Measurements from ENCODE around the gene POLD2.

POLD2 gene

DNA sequence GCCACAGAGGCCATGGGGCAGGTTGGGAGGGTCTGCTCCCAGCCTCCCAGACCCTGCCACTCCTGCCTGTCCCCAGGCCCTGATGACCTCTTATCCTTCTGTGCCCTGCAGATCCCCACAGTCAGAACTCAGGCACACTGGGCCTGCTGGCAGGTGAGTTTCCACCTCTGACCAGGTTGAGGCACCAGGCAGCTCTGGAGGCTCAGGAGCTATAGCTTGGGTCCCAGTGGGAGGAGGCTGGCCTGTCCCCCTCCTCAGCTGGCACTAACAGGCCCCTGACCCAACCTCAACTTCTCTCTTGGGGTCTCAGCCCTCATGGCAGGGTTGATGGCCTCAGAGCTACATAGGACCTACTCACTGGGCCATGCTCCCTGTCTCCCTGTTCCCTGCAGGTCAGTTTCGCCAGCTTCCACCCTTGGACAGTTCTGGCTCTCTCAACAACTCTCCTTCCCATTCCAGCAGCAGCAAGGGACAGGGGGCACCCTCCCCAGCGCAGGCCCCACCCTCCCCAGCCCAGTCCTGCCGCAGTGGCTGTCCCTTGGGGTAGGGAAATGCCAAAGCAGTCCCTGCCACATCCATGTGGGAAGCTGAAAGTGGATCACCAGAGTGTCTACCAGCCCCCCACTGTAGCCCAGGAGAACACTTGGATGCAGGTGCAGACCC lies 21.9 kb downstream of the POLD2 start:
- no peak overlapping the region for H3K27ac ChIP-seq (ENCODE audit: low read length)
- no peaks in the 10 kb centered on the region for H3K9me3 ChIP-seq (ENCODE audit: control insufficient read depth, low read depth, low read length)
- peaks cover 4% of the 10 kb centered on the region for H3K4me1 ChIP-seq (ENCODE audit: control insufficient read depth, low read depth, low read length)
- H3K9ac ChIP-seq (ENCODE audit: low read length): no peak overlapping the region
- H3K36me3 ChIP-seq (ENCODE audit: control insufficient read depth, low read depth, low read length): no peaks in the 10 kb centered on the region
- H3K27me3 ChIP-seq (ENCODE audit: control insufficient read depth, insufficient read depth, low read length): peaks cover 24% of the 10 kb centered on the region
- no peak overlapping the region for H3K4me3 ChIP-seq (ENCODE audit: low read length)

DNA sequence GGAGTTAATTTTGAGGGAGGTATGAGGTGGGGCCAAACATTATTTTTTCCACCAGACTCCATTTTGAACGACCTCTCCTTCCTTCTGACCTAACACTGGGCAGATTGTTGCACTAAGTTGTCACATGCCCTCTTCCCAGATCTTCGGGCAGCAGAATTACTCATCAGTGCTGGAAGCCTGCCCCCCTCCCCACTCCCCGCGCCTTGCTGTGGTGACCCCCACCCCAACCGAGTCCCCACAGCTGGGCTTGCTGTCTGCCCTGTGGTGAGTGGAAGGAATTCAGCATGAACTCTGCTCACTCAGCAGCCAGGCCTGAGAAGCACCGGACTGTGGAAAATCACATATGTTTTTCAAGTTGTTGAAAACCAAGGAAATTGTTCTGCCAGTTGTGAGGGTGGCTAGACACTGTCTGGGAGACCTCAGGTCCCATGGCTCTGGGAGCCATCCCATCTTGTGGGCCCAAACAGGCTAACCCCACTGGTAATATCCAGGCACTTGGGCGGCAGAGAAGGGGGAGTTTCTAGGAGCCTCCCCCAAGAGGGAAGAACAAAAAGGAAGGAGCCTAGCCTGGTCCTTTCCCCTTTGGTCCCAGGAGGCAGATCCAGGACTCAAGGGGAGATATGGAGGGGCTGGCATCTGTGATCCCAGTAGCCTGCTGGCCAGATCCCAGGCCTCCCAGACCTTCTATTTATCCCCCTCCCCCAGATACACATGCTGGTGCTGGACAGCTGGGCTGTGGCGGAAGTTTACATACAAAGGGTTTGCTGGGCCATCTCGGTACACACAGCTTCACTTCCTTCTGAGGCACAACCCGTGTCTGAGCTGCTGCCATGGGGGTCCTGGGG lies 22.7 kb downstream of the POLD2 start:
- no peak overlapping the region for H3K9ac ChIP-seq (ENCODE audit: low read length)
- H3K9me3 ChIP-seq (ENCODE audit: control insufficient read depth, low read depth, low read length): no peaks in the 10 kb centered on the region
- H3K4me3 ChIP-seq (ENCODE audit: low read length): no peak overlapping the region
- no peak overlapping the region for H3K27ac ChIP-seq (ENCODE audit: low read length)
- peaks cover 20% of the 10 kb centered on the region for H3K27me3 ChIP-seq (ENCODE audit: control insufficient read depth, insufficient read depth, low read length)
- no peaks in the 10 kb centered on the region for H3K36me3 ChIP-seq (ENCODE audit: control insufficient read depth, low read depth, low read length)
- H3K4me1 ChIP-seq (ENCODE audit: control insufficient read depth, low read depth, low read length): peaks cover 4% of the 10 kb centered on the region

DNA sequence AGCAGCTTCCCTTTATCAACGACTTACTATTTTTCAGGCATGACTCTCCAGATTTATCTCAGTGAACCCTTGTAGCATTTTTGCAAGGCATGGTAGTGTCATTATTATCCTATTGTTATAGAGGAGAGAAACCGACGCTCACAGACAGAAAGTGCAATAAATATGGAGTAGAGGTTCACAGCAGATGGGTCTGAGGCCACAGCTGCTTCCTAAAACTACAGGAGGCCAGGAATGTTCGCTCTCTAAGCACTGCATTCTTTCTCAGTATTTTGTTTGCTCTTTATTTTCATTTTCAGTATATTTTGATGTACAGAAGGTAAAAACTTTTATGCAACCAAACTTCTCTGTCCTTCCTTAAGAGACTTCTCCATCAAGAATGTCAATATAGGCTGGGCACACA lies 23.7 kb downstream of the POLD2 start:
- Histone ChIP-seq H3K4me3 (ENCODE audit: low read length) (no peak overlapping the region), H3K27ac (ENCODE audit: low read length) (no peak overlapping the region), H3K27me3 (ENCODE audit: control insufficient read depth, insufficient read depth, low read length) (peaks cover 10% of the 10 kb centered on the region), H3K36me3 (ENCODE audit: control insufficient read depth, low read depth, low read length) (no peaks in the 10 kb centered on the region), H3K9me3 (ENCODE audit: control insufficient read depth, low read depth, low read length) (no peaks in the 10 kb centered on the region), H3K4me1 (ENCODE audit: control insufficient read depth, low read depth, low read length) (peaks cover 4% of the 10 kb centered on the region), H3K9ac (ENCODE audit: low read length) (no peak overlapping the region)

DNA sequence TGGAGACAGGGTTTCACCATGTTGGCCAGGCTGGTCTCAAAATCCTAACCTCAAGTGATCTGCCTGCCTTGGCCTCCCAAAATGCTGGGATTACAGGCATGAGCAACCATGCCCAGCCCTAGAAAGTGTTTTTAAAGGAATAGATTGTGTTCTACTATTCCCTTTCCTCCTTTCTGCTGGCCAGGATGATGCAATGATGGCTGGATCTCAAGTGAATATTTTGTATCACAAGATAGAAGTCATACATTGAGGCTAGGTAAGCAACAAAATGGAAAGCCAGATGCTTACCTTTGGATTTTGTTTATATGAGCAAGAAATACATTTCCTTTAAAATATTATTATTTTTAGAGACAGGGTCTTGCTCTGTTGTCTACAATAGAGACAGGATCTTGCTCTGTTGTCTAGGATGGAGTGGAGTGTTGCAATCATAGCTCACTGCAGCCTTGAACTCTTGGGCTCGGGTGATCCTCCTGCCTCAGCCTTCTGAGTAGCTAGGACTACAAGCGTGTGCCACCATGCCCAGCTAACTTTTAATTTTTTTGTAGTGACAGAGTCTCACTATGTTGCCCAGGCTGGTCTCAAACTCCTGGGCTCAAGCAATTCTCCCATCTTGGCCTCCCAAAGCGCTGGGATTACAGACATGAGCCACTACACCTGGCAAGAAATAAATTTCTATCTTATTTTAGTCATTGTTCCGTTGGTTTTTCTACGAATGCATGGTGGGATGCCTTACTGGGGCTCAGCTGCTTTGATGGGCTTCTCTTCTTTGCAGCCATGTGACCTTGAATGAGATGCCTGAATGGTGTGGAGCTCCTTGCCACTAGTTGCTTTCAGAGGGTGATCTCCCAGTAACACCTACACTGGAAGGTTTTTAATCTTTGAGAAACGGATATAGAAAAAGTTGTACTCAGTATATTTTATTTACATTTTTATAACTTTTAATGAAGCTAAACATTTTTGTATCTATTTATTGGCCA lies 25.0 kb downstream of the POLD2 start:
- no peak overlapping the region for H3K9ac ChIP-seq (ENCODE audit: low read length)
- H3K27ac ChIP-seq (ENCODE audit: low read length): no peak overlapping the region
- H3K4me1 ChIP-seq (ENCODE audit: control insufficient read depth, low read depth, low read length): peaks cover under 1% of the 10 kb centered on the region
- H3K36me3 ChIP-seq (ENCODE audit: control insufficient read depth, low read depth, low read length): no peaks in the 10 kb centered on the region
- peaks cover 5% of the 10 kb centered on the region for H3K27me3 ChIP-seq (ENCODE audit: control insufficient read depth, insufficient read depth, low read length)
- no peak overlapping the region for H3K4me3 ChIP-seq (ENCODE audit: low read length)
- no peaks in the 10 kb centered on the region for H3K9me3 ChIP-seq (ENCODE audit: control insufficient read depth, low read depth, low read length)

DNA sequence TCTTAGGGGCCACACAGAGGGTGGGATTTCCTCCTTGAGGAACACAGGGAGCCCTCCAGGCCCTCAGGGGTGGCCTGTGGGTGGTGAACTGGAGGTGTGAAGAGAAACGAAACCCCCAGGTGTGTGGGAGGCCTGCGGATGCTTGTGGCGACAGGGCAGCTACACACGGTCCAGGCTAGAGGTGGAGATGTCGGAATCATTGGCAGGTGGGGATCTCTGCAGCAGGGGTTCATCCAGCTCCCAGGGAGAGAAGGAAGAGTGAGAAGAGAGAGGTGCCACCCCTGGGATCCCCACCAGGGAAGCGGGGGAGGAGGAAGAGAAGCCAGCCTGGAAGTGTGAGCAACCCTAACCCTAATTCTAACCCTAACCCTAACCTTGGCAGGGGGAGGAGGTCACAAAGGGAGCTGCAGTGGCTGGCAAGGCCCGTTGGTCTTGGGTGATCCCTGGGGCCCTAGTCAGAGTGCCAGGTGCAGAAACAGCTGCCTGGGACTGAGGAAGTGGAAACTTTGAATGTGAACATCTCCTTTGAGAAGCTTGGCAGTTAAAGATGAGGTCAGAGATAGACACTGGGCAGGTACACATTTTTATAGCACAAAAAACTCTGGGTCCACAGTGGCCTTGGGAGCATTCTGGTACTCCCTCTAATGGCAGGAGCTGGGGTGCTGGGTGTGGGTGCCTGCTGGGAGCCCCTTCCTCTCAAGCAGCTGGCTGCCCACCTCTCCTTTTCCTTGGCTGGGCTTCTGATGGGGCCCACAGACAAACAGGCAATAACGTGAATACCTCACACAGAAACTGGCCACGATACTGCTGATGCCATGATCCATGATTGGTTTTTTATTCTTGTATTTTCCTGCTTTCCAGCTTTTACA lies 26.1 kb downstream of the POLD2 start:
- Histone ChIP-seq H3K36me3 (ENCODE audit: control insufficient read depth, low read depth, low read length) (no peaks in the 10 kb centered on the region), H3K9me3 (ENCODE audit: control insufficient read depth, low read depth, low read length) (no peaks in the 10 kb centered on the region), H3K4me1 (ENCODE audit: control insufficient read depth, low read depth, low read length) (peaks cover 3% of the 10 kb centered on the region), H3K27me3 (ENCODE audit: control insufficient read depth, insufficient read depth, low read length) (no peaks in the 10 kb centered on the region), H3K9ac (ENCODE audit: low read length) (no peak overlapping the region), H3K4me3 (ENCODE audit: low read length) (no peak overlapping the region), H3K27ac (ENCODE audit: low read length) (no peak overlapping the region)

DNA sequence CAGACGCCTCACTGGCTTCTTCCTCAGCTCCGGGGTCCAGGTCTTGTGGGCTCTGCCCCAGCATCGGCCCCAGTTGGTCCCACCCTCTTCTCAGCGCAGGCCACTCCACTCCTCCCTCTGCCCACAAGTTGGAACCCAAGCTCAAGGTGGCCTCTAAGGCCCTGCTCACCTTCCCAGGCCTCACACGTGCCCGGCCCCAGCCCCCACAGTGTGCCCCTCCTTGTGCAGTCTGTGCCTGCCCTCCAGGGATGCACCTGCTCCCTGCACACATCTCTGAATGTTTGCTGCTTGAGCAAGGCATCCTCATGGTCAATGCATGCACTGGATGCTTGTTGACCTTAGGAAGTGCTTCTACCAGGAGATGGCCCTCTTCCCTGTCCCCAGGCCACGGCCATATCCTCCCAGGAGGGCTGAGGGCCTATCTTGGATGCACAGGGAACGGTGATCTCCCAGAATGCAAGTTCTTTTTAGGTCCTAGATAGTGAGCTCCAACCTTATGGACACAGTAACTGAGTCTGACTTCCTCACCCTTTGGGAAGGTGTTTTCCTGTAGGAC lies 26.9 kb downstream of the POLD2 start:
- no peak overlapping the region for H3K9ac ChIP-seq (ENCODE audit: low read length)
- no peak overlapping the region for H3K27ac ChIP-seq (ENCODE audit: low read length)
- no peaks in the 10 kb centered on the region for H3K27me3 ChIP-seq (ENCODE audit: control insufficient read depth, insufficient read depth, low read length)
- no peaks in the 10 kb centered on the region for H3K9me3 ChIP-seq (ENCODE audit: control insufficient read depth, low read depth, low read length)
- no peaks in the 10 kb centered on the region for H3K36me3 ChIP-seq (ENCODE audit: control insufficient read depth, low read depth, low read length)
- H3K4me1 ChIP-seq (ENCODE audit: control insufficient read depth, low read depth, low read length): peaks cover 3% of the 10 kb centered on the region
- H3K4me3 ChIP-seq (ENCODE audit: low read length): no peak overlapping the region

DNA sequence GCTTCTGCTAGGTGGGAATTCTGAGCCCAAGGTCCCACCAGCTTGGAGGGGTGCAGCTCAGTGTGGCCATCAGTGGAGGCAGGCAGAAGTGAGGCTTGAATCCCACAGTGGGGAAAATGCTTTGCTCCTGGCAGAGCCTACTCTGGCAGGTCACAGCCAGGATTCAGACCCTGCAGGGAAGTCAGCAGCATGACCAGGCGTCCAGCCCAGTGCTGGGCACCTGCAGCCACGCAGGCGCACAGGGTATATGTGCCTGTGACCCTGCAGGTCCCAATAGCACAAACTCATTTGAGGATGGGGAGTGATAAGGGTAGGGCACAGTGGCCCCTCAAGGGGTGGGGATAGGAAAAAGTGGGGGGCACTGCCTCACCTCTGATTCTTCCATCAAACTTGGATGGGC lies 27.6 kb downstream of the POLD2 start:
- H3K4me1 ChIP-seq (ENCODE audit: control insufficient read depth, low read depth, low read length): peaks cover 3% of the 10 kb centered on the region
- H3K27me3 ChIP-seq (ENCODE audit: control insufficient read depth, insufficient read depth, low read length): no peaks in the 10 kb centered on the region
- no peak overlapping the region for H3K9ac ChIP-seq (ENCODE audit: low read length)
- H3K9me3 ChIP-seq (ENCODE audit: control insufficient read depth, low read depth, low read length): no peaks in the 10 kb centered on the region
- no peak overlapping the region for H3K4me3 ChIP-seq (ENCODE audit: low read length)
- no peak overlapping the region for H3K27ac ChIP-seq (ENCODE audit: low read length)
- H3K36me3 ChIP-seq (ENCODE audit: control insufficient read depth, low read depth, low read length): no peaks in the 10 kb centered on the region

DNA sequence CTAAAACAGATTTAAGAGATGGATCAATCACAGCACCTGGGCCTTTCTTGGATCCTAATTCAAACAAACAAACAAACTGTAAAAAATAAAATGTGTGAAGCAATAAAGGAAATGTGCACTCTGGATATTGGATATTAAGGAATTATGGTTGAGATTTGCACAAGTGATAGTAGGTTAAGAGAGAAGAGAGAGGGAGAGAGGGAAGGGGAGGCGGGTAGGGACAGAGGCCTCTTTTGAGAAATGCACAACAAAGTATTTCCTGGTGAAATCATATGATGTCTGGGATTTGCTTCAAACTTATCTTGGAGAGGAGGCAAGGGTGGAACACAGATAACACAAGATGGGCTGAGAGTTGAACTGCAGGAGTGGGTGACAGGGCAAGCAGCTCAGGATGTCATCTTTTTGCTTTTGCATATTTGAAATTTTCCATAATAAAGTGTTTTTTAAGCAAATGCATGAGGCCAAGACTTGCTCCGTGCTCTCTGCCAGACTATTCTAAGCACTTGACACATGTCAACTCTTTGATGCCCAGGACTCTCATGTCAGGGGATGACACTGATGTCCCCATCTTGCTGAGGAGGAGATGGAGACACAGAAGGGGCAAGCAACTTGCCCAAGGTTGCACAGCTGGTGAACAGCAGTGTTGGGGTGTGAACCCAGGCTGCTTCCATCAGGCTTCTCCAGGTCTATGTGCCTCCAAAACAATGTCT lies 28.3 kb downstream of the POLD2 start:
- H3K36me3 ChIP-seq (ENCODE audit: control insufficient read depth, low read depth, low read length): no peaks in the 10 kb centered on the region
- no peak overlapping the region for H3K4me3 ChIP-seq (ENCODE audit: low read length)
- no peaks in the 10 kb centered on the region for H3K27me3 ChIP-seq (ENCODE audit: control insufficient read depth, insufficient read depth, low read length)
- H3K9me3 ChIP-seq (ENCODE audit: control insufficient read depth, low read depth, low read length): no peaks in the 10 kb centered on the region
- peaks cover 3% of the 10 kb centered on the region for H3K4me1 ChIP-seq (ENCODE audit: control insufficient read depth, low read depth, low read length)
- no peak overlapping the region for H3K27ac ChIP-seq (ENCODE audit: low read length)
- H3K9ac ChIP-seq (ENCODE audit: low read length): no peak overlapping the region

DNA sequence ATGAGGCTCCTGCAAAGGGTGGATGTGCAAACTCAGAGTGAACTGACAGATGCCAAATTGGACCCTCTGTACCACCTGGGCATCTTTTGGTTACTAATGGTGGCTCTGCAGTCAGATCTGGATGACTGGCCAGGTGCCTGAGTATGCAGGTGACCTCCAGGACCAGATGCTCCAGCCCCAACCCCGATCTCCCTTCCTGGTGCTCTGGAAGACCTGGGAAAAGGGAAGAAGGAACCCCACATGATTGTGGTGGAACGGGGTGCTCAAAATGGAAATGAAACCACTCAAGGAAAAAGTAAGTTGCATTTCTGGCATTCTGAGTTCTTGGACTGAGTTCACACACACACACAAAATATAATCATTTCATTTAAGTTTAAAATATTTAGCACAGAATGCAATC lies 29.0 kb downstream of the POLD2 start:
- Histone ChIP-seq H3K9ac (ENCODE audit: low read length) (no peak overlapping the region), H3K27me3 (ENCODE audit: control insufficient read depth, insufficient read depth, low read length) (no peaks in the 10 kb centered on the region), H3K36me3 (ENCODE audit: control insufficient read depth, low read depth, low read length) (no peaks in the 10 kb centered on the region), H3K9me3 (ENCODE audit: control insufficient read depth, low read depth, low read length) (no peaks in the 10 kb centered on the region), H3K27ac (ENCODE audit: low read length) (no peak overlapping the region), H3K4me3 (ENCODE audit: low read length) (no peak overlapping the region), H3K4me1 (ENCODE audit: control insufficient read depth, low read depth, low read length) (peaks cover 3% of the 10 kb centered on the region)

DNA sequence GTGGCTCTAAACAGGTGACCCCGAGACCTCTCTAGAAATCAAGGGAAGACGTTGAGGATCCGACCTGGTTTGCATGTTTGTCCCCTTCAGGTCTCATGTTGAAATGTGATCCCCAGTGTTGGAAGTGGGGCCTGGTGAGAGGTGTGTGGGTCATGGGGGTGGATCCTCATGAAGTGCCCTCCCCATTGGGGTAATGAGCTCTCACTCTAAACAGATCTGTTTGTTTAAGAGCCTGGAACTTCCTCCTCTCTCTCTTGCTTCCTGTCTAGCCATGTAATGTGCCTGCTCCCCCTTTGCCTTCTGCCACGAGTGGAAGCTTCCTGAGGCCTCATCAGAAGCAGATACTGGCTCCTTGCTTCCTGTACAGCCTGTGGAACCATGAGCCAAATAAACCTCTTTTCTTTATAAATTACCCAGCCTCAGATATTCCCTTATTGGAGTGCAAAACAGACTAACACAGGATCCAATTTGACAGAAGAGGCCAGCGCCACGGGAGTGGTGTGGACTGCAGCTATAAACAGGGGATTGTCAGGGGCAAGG lies 30.2 kb downstream of the POLD2 start:
- no peak overlapping the region for H3K27ac ChIP-seq (ENCODE audit: low read length)
- no peak overlapping the region for H3K4me3 ChIP-seq (ENCODE audit: low read length)
- H3K4me1 ChIP-seq (ENCODE audit: control insufficient read depth, low read depth, low read length): peaks cover 3% of the 10 kb centered on the region
- no peaks in the 10 kb centered on the region for H3K36me3 ChIP-seq (ENCODE audit: control insufficient read depth, low read depth, low read length)
- H3K27me3 ChIP-seq (ENCODE audit: control insufficient read depth, insufficient read depth, low read length): no peaks in the 10 kb centered on the region
- no peak overlapping the region for H3K9ac ChIP-seq (ENCODE audit: low read length)
- no peaks in the 10 kb centered on the region for H3K9me3 ChIP-seq (ENCODE audit: control insufficient read depth, low read depth, low read length)

Measured in iPS-18a (cell line).